HG03139 (cell line): ENCODE results near the gene TMC3.
"Not testable (repeated sequence)": the region's sequence is repeated elsewhere in the genome, so short reads cannot be mapped to it uniquely, and the experiment has no call there.

Experiments
- ATAC-seq: cut with Tn5 transposase; IDR thresholded peaks from one replicate; pipeline ENCODE4 v1.9.1; 2021; ENCODE audit not compliant: unreplicated experiment

Gene TMC3

GRCh38 chr15:81384891-81385720, 11.1 kb upstream of the TMC3 start:
- no peak for ATAC-seq

- no peak for ATAC-seq
Measured at GRCh38 chr15:81381720-81382119, 7.7 kb upstream of the TMC3 start.

- no peak for ATAC-seq
Measured at GRCh38 chr15:81380668-81381067, 6.7 kb upstream of the TMC3 start.

- no peak for ATAC-seq
Measured at GRCh38 chr15:81380203-81380602, 6.2 kb upstream of the TMC3 start.

- no peak for ATAC-seq
Measured at GRCh38 chr15:81379269-81379668, 5.3 kb upstream of the TMC3 start.

GRCh38 chr15:81378443-81378842, 4.4 kb upstream of the TMC3 start:
- no peak for ATAC-seq

GRCh38 chr15:81377871-81378270, 3.9 kb upstream of the TMC3 start:
- no peak for ATAC-seq

GRCh38 chr15:81376231-81376630, 2.2 kb upstream of the TMC3 start:
- no peak for ATAC-seq

- no peak for ATAC-seq
Measured at GRCh38 chr15:81375461-81375860, 1.4 kb upstream of the TMC3 start.

- no peak for ATAC-seq
Measured at GRCh38 chr15:81373176-81373575, 837 bp downstream of the TMC3 start.

GRCh38 chr15:81372575-81372974, 1.4 kb downstream of the TMC3 start:
- no peak for ATAC-seq

GRCh38 chr15:81363718-81364500, 10.1 kb downstream of the TMC3 start:
- no peak for ATAC-seq

- no peak for ATAC-seq
Measured at GRCh38 chr15:81363276-81363675, 10.7 kb downstream of the TMC3 start.

- no peak for ATAC-seq
Measured at GRCh38 chr15:81362790-81363189, 11.2 kb downstream of the TMC3 start.

GRCh38 chr15:81361891-81362290, 12.1 kb downstream of the TMC3 start:
- no peak for ATAC-seq

- ATAC-seq: no peak
Measured at GRCh38 chr15:81360491-81360890, 13.5 kb downstream of the TMC3 start.

- ATAC-seq: no peak
Measured at GRCh38 chr15:81358248-81358647, 15.8 kb downstream of the TMC3 start.

- ATAC-seq: no peak
Measured at GRCh38 chr15:81357180-81357686, 16.8 kb downstream of the TMC3 start.

GRCh38 chr15:81356252-81356651, 17.8 kb downstream of the TMC3 start:
- no peak for ATAC-seq

- no peak for ATAC-seq
Measured at GRCh38 chr15:81351651-81352050, 22.4 kb downstream of the TMC3 start.

GRCh38 chr15:81349271-81349670, 24.7 kb downstream of the TMC3 start:
- ATAC-seq: no peak

- not testable (repeated sequence) for ATAC-seq
Measured at GRCh38 chr15:81348691-81349090, 25.3 kb downstream of the TMC3 start.
